Measurements from ENCODE around the gene WDR47.

Gene WDR47

DNA sequence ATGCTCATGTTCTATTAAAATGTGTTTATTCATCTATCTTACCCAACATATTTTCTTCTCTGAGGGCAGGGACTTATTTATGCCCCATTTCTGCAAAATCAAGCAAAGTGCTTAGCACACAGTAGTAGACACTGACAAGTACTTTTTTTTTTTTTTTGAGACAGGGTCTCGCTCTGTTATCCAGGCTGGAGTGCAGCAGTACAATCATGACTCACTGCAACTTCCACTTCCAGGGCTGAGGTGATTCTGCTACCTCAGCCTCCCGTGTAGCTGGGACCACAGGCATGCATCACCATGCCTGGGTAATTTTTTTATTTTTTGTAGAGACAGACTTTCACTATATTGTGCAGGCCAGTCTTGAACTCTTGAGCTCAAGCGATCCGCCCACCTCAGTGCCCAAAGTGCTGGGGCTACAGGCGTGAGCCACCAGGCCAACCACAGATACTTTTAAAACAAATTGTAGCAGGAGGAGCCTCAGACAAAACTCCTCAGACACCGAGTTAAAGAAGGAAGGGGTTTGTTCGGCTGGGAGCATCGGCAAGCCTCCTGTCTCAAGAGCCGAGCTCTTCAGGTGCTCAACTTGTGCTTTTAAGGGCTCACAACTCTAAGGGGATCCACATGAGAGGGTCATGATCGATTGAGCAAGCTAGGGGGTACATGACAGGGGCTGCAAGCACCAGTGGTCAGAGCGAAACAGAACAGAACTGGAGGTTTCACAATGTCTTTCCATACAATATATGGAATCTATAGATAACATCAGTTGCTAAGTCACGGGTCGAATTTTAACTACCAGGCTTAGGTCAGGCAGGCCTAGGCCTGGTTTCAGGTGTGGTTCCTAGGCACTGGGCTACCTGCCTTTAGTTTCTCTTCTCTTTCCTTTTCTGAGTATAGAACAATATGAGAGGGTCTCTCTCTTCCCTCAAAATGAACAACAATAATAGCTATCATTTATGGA is 42.9 kb upstream of the WDR47 start:
- Histone ChIP-seq H3K9me3 (ENCODE audit: control insufficient read depth, low read length) (no peaks in the 10 kb centered on the region), H3K27ac (no peak overlapping the region), H3K9ac (no peak overlapping the region), H3K79me2 (no peaks in the 10 kb centered on the region), H3K4me1 (no peaks in the 10 kb centered on the region), H2AFZ (no peak overlapping the region), H3K36me3 (ENCODE audit: control insufficient read depth, insufficient read depth, low read length) (no peaks in the 10 kb centered on the region), H3K4me3 (ENCODE audit: low read depth, low read length) (no peak overlapping the region), H3K4me2 (ENCODE audit: low read length) (no peak overlapping the region), H3K27me3 (ENCODE audit: control insufficient read depth, insufficient read depth, low read length) (no peaks in the 10 kb centered on the region)
- TF ChIP-seq, protein P1, sequence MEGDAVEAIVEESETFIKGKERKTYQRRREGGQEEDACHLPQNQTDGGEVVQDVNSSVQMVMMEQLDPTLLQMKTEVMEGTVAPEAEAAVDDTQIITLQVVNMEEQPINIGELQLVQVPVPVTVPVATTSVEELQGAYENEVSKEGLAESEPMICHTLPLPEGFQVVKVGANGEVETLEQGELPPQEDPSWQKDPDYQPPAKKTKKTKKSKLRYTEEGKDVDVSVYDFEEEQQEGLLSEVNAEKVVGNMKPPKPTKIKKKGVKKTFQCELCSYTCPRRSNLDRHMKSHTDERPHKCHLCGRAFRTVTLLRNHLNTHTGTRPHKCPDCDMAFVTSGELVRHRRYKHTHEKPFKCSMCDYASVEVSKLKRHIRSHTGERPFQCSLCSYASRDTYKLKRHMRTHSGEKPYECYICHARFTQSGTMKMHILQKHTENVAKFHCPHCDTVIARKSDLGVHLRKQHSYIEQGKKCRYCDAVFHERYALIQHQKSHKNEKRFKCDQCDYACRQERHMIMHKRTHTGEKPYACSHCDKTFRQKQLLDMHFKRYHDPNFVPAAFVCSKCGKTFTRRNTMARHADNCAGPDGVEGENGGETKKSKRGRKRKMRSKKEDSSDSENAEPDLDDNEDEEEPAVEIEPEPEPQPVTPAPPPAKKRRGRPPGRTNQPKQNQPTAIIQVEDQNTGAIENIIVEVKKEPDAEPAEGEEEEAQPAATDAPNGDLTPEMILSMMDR (IDR thresholded peaks at IDR 0.05): no peak

DNA sequence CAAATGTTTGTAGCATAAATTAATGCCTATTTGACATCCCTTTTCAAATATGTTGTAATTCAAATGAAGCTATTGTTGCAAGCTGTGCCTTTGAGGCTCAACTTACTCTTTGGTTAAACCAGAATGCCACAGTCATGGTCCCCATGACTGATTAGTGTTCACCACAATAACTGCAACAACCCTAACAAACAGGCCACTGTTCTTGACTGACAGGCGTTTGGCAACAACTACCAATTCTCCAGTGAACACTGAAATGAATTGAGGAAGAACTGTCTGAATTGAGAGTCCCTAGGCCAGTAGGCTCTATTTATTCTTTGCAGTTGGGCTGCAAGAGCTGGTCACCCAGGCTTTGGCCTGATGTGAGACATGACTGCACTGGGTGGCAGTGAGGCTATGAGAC is 42.0 kb upstream of the WDR47 start:
- H3K4me3 ChIP-seq (ENCODE audit: low read depth, low read length): no peak overlapping the region
- no peaks in the 10 kb centered on the region for H3K36me3 ChIP-seq (ENCODE audit: control insufficient read depth, insufficient read depth, low read length)
- H2AFZ ChIP-seq: no peak overlapping the region
- H3K27ac ChIP-seq: no peak overlapping the region
- H3K9ac ChIP-seq: no peak overlapping the region
- H3K4me2 ChIP-seq (ENCODE audit: low read length): no peak overlapping the region
- H3K79me2 ChIP-seq: no peaks in the 10 kb centered on the region
- H3K4me1 ChIP-seq: no peaks in the 10 kb centered on the region
- no peaks in the 10 kb centered on the region for H3K9me3 ChIP-seq (ENCODE audit: control insufficient read depth, low read length)
- TF ChIP-seq, protein P1 (IDR thresholded peaks at IDR 0.05): no peak
- no peaks in the 10 kb centered on the region for H3K27me3 ChIP-seq (ENCODE audit: control insufficient read depth, insufficient read depth, low read length)

DNA sequence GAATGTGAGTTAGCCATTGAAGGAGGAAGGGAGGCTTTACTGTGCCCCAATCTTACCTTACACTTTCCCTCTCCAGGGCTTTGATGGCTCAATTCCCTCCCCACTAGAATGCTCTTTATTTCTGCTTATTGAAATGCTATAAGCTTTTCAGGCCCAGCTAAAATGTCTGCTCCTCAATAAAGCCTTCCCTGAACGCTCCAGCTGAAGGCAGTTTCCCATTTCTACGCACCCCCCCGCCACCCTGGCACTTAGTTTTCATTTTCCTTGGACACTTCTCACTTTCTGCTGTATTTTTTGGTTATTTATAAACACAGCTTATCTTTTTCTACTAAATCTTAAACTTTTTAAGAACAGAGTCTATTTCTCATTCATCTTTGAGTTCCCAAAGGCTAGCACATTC is 41.6 kb upstream of the WDR47 start:
- no peak overlapping the region for H2AFZ ChIP-seq
- no peak overlapping the region for H3K27ac ChIP-seq
- H3K4me2 ChIP-seq (ENCODE audit: low read length): no peak overlapping the region
- no peaks in the 10 kb centered on the region for H3K9me3 ChIP-seq (ENCODE audit: control insufficient read depth, low read length)
- no peak overlapping the region for H3K9ac ChIP-seq
- H3K27me3 ChIP-seq (ENCODE audit: control insufficient read depth, insufficient read depth, low read length): no peaks in the 10 kb centered on the region
- TF ChIP-seq, protein P1 (IDR thresholded peaks at IDR 0.05): no peak
- H3K36me3 ChIP-seq (ENCODE audit: control insufficient read depth, insufficient read depth, low read length): no peaks in the 10 kb centered on the region
- no peaks in the 10 kb centered on the region for H3K4me1 ChIP-seq
- H3K4me3 ChIP-seq (ENCODE audit: low read depth, low read length): no peak overlapping the region
- H3K79me2 ChIP-seq: no peaks in the 10 kb centered on the region

DNA sequence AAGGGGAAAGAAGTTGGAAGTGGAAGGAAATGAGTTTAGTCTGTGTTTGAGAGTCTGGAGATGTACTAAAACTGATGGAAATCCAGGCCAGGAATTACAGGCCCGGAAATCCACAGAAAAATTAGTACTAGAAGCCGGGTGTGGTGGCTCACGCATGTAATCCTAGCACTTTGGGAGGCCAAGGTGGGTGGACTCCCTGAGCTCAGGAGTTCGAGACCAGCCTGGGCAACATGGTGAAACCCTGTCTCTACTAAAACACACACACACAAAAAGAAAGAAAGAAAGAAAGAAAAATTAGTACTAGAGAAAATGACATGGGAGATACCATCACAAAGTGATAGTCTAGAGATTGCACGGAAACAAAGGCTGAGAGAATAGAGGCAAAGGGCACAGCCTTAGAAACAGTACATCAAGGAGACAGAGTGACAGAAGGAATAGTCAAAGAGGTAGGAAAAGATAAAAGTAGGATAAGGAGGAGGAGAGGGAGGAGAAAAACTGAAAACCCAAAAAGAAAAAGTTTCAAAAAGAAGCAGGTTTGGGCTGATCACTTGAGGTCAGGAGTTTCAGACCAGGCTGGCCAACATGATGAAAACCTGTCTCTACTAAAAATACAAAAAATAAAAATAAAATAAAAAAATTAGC is 38.7 kb upstream of the WDR47 start:
- Histone ChIP-seq H3K9ac (no peak overlapping the region), H3K27ac (peak overlapping the region; percentile 78), H3K27me3 (ENCODE audit: control insufficient read depth, insufficient read depth, low read length) (no peaks in the 10 kb centered on the region), H2AFZ (no peak overlapping the region), H3K4me2 (ENCODE audit: low read length) (no peak overlapping the region), H3K4me1 (no peaks in the 10 kb centered on the region), H3K79me2 (peaks cover 2% of the 10 kb centered on the region), H3K9me3 (ENCODE audit: control insufficient read depth, low read length) (no peaks in the 10 kb centered on the region), H3K4me3 (ENCODE audit: low read depth, low read length) (no peak overlapping the region), H3K36me3 (ENCODE audit: control insufficient read depth, insufficient read depth, low read length) (no peaks in the 10 kb centered on the region)
- TF ChIP-seq, protein P1 (IDR thresholded peaks at IDR 0.05): no peak
